Progenitor cell of endocrine pancreas (in vitro differentiated cells): ENCODE data around the gene LHX4. TPM values are rescaled to one million over a fixed set of nuclear protein-coding genes. Genes with fewer than 3 reads are reported as not detected.

Experiments
- DNase-seq: peaks from one replicate; pipeline ENCODE4 v3.0.0; 2021; ENCODE audit warnings: low spot score; ENCODE audit not compliant: unreplicated experiment
- H3K27ac Mint-ChIP-seq: 2 replicates; pipeline ENCODE4 v1.8.0; 2021; ENCODE audit warnings: mild to moderate bottlenecking, moderate library complexity, mixed read lengths
- H3K27me3 Mint-ChIP-seq: 2 replicates; pipeline ENCODE4 v1.8.0; 2021; ENCODE audit warnings: mixed read lengths
- H3K36me3 Mint-ChIP-seq: 2 replicates; pipeline ENCODE4 v1.8.0; 2022; ENCODE audit warnings: mixed read lengths; ENCODE audit not compliant: insufficient read depth
- H3K4me1 Mint-ChIP-seq: 2 replicates; pipeline ENCODE4 v1.8.0; 2021; ENCODE audit warnings: low read depth, mixed read lengths
- H3K4me3 Mint-ChIP-seq: 2 replicates; pipeline ENCODE4 v1.8.0; 2021; ENCODE audit warnings: low read depth, mild to moderate bottlenecking, moderate library complexity, mixed read lengths
- H3K9me3 Mint-ChIP-seq: 2 replicates; pipeline ENCODE4 v1.8.0; 2021; ENCODE audit warnings: low read depth, mixed read lengths
- CTCF ChIP-seq: fragments of 200-600 bp; sonication (generic); IDR thresholded peaks from one replicate; pipeline ENCODE4 v1.5.0; 2021; ENCODE audit warnings: antibody characterized with exemption, mild to moderate bottlenecking; ENCODE audit not compliant: unreplicated experiment
- total RNA-seq: library from RNA; stranded (reverse); gene quantifications from 2 replicates; pipeline ENCODE4 v1.2.1, GENCODE V29; 2021

LHX4 gene
- total RNA-seq, 1 donor from 2014 or later, result 0.55 TPM

GRCh38 chr1:180247580-180247979 lies 17.5 kb downstream of the LHX4 start:
- peaks cover 27% of the 10 kb centered on the region for H3K27me3 Mint-ChIP-seq
- H3K4me3 Mint-ChIP-seq, result no peak overlapping the region
- H3K4me1 Mint-ChIP-seq, result peaks cover 19% of the 10 kb centered on the region
- peak overlapping the region; percentile 11 for H3K27ac Mint-ChIP-seq
- no peak for DNase-seq
- TF ChIP-seq CTCF, result no peak
- no peaks in the 10 kb centered on the region for H3K36me3 Mint-ChIP-seq
- no peaks in the 10 kb centered on the region for H3K9me3 Mint-ChIP-seq

GRCh38 chr1:180248176-180248575 lies 18.1 kb downstream of the LHX4 start:
- no peak for DNase-seq
- no peak overlapping the region for H3K27ac Mint-ChIP-seq
- no peaks in the 10 kb centered on the region for H3K36me3 Mint-ChIP-seq
- no peak overlapping the region for H3K4me3 Mint-ChIP-seq
- no peak for TF ChIP-seq CTCF
- H3K4me1 Mint-ChIP-seq, result peaks cover 22% of the 10 kb centered on the region
- no peaks in the 10 kb centered on the region for H3K9me3 Mint-ChIP-seq
- peaks cover 22% of the 10 kb centered on the region for H3K27me3 Mint-ChIP-seq

- TF ChIP-seq CTCF, result no peak
- Mint-ChIP-seq H3K4me3 (no peak overlapping the region), H3K9me3 (no peaks in the 10 kb centered on the region), H3K27ac (no peak overlapping the region), H3K4me1 (peaks cover 28% of the 10 kb centered on the region), H3K27me3 (peaks cover 16% of the 10 kb centered on the region), H3K36me3 (no peaks in the 10 kb centered on the region)
- DNase-seq, result no peak
Observed at GRCh38 chr1:180248731-180249681, 18.9 kb downstream of the LHX4 start.

- H3K4me1 Mint-ChIP-seq, result peaks cover 28% of the 10 kb centered on the region
- H3K4me3 Mint-ChIP-seq, result no peak overlapping the region
Observed at GRCh38 chr1:180249725-180250498, 19.8 kb downstream of the LHX4 start.

More at GRCh38 chr1:180249725-180250498, 19.8 kb downstream of the LHX4 start:
- Mint-ChIP-seq H3K27me3 (peaks cover 15% of the 10 kb centered on the region), H3K27ac (no peak overlapping the region), H3K9me3 (no peaks in the 10 kb centered on the region), H3K36me3 (no peaks in the 10 kb centered on the region)
- DNase-seq, result no peak
- TF ChIP-seq CTCF, result no peak
